ENCODE results near the gene ANKUB1. TPM values are rescaled to one million over a fixed set of nuclear protein-coding genes. Genes with fewer than 3 reads are reported as not detected.

ANKUB1 gene
- total RNA-seq, 2 donors from 2014 or later = not detected

GRCh38 chr3:149781211-149781610 lies 11.1 kb downstream of the ANKUB1 start:
- Mint-ChIP-seq H3K36me3 (peaks cover 0 to under 1% of the 10 kb centered on the region in 2 donors), H3K9me3 (no peaks in the 10 kb centered on the region), H3K27ac (no peak overlapping the region)
- ATAC-seq (no peak), DNase-seq (ENCODE audit: low spot score in 2 of 2) (no peak)

- Mint-ChIP-seq H3K36me3 (no peaks in the 10 kb centered on the region), H3K27ac (no peak overlapping the region), H3K9me3 (no peaks in the 10 kb centered on the region)
- no peak for DNase-seq (ENCODE audit: low spot score in 2 of 2)
- no peak for ATAC-seq
These were observed 14.7 kb downstream of the ANKUB1 start for GRCh38 chr3:149777414-149778214.

DNA sequence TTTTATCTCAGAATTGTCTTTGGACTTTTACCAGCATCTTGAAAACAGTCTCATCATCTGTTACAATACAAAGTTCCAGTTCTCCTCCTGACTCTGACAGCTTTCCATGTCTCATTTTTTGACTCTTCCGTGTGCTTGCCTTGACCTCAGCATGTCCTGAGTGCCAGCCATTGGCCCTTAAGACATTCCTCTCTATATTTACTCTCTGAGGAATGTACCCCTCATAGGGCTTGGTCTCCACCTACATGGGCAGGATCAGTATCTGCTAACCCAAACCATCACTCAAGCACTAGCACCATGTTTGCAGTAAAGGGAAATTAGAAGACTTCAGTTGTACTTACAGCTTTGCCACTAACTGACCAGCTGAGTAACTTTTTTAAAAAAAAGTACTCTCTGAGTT lies 16.2 kb downstream of the ANKUB1 start:
- Mint-ChIP-seq H3K27ac (no peak overlapping the region), H3K36me3 (no peaks in the 10 kb centered on the region), H3K9me3 (no peaks in the 10 kb centered on the region)
- DNase-seq (ENCODE audit: low spot score in 2 of 2) (no peak), ATAC-seq (no peak)

GRCh38 chr3:149772861-149773260 lies 19.5 kb downstream of the ANKUB1 start:
- ATAC-seq = no peak
- no peak overlapping the region for H3K27ac Mint-ChIP-seq
- DNase-seq (ENCODE audit: low spot score in 2 of 2) = no peak
- no peaks in the 10 kb centered on the region for H3K36me3 Mint-ChIP-seq
- no peaks in the 10 kb centered on the region for H3K9me3 Mint-ChIP-seq

DNA sequence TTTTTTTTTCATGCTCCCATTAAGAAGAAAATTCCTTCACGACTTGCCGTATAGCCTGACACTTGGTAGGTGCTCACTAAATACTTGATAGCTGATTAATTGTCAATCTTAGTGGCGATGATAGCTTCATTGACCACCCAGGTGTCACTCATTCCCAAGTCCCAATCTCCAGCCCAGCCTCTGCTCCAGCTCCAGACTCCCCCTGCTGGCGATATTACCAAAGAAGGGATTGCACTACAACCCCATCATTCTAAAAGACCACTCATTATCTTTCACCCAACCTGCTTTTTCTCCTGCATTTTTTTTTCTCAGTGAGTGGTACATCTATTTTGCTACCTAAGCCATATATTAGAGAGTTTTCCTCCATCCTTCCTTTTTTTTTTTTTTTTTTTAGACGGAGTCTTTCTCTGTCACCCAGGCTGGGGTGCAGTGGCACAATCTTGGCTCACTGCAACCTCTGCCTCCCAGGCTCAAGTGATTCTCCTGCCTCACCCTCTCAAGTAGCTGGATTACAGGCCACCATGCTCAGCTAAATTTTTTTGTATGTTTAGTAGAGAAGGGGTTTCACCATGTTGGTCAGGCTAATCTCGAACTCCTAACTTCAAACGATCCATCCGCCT lies 20.6 kb downstream of the ANKUB1 start:
- peak in 1 of 2 donors; percentile 58 for DNase-seq (ENCODE audit: low spot score in 2 of 2)
- peak; percentile 61 to 63 for ATAC-seq
- Mint-ChIP-seq H3K9me3 (no peaks in the 10 kb centered on the region), H3K27ac (no peak overlapping the region), H3K36me3 (no peaks in the 10 kb centered on the region)

DNA sequence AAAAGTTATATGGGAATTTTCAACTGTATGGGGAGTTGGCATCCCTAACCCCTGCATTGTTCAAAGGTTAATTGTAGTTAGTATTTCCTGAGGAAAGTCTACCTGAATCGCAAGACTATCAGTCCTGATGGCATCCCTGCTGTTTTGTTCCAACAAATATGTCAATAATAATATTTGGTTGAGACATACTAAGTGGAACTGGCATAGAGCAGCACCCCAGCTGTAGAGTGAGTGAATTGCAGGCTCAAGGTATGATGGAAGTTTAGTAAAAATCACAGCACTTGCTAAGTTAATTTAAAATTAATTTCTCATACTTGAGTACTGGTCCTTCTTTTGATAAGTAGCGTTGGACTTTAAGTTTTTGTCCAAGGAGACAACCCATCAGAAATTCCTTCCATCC lies 22.1 kb downstream of the ANKUB1 start:
- H3K27ac Mint-ChIP-seq = no peak overlapping the region
- ATAC-seq (no peak), DNase-seq (ENCODE audit: low spot score in 2 of 2) (no peak)
- no peaks in the 10 kb centered on the region for H3K36me3 Mint-ChIP-seq
- no peaks in the 10 kb centered on the region for H3K9me3 Mint-ChIP-seq

DNA sequence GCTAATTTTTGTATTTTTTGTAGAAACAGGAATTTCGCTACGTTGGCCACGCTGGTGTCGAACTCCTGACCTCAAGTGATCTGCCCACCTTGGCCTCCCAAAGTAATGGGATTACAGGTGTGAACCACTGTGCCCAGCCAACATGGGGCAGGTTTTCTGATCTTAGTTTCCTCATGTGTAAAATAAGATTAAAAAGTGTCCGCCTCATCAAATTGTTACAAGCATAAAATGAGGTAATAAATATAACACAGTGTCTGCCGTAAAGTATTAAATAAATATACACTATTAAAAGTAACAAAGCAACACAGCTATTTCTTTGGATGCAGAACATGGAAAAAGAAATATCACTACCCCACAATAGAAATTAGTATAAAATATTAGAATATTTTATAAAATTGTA lies 23.6 kb downstream of the ANKUB1 start:
- ATAC-seq (no peak), DNase-seq (ENCODE audit: low spot score in 2 of 2) (no peak)
- Mint-ChIP-seq H3K27ac (no peak overlapping the region), H3K9me3 (no peaks in the 10 kb centered on the region), H3K36me3 (no peaks in the 10 kb centered on the region)

- Mint-ChIP-seq H3K27ac (no peak overlapping the region), H3K36me3 (no peaks in the 10 kb centered on the region), H3K9me3 (no peaks in the 10 kb centered on the region)
- DNase-seq (ENCODE audit: low spot score in 2 of 2) (no peak), ATAC-seq (no peak)
These were observed 24.6 kb downstream of the ANKUB1 start for GRCh38 chr3:149767720-149768119.

DNA sequence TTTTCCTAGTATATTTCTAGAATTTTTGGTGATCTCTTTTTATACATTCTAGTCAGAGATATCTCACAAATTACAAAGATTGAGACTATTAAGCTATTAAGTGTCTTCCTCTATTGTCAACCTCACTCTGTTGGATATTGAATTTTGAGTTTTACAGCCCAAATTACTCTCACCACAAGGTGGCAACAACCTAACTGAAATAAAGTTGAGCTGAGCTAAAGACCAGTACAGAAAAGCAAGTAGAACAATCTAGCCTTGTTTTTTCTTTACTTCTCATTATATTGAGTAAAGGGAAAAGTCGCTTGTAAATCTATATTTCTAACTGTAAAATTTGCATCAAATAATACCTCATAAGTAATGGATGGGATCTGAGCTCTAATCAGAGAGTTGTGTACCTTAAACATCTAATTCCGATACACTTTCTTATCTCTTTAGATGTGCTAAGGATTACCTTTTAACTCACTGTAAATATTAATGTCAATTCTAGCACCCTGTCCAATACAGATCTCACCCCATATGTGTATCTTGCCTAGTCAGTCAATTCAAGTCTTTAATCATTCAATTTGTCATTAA lies 26.5 kb downstream of the ANKUB1 start:
- Mint-ChIP-seq H3K36me3 (no peaks in the 10 kb centered on the region), H3K9me3 (no peaks in the 10 kb centered on the region), H3K27ac (no peak overlapping the region)
- no peak for ATAC-seq
- no peak for DNase-seq (ENCODE audit: low spot score in 2 of 2)

DNA sequence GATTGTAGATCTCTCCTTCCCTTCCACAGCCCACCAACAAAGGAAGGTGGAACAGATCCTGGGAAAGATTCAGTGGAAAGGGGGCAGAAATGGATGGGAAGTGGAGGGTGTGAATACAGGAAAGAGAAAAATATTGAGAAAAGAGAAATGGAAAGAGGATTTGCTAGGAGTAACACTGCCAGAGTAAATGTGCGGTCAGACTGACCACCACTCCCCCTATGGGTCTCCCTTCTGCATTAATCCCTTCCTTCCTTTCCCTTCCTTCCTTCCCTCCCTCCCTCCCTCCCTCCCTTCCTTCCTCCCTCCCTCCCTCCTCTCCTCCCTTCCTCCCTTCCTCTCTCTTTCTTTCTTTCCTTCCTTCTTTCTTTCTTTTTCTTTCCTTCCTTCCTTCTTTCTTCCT lies 28.1 kb downstream of the ANKUB1 start:
- ATAC-seq (no peak), DNase-seq (ENCODE audit: low spot score in 2 of 2) (no peak)
- Mint-ChIP-seq H3K27ac (no peak overlapping the region), H3K36me3 (no peaks in the 10 kb centered on the region), H3K9me3 (no peaks in the 10 kb centered on the region)

- H3K9me3 Mint-ChIP-seq = no peaks in the 10 kb centered on the region
- DNase-seq (ENCODE audit: low spot score in 2 of 2) = no peak
- no peak overlapping the region for H3K27ac Mint-ChIP-seq
- H3K36me3 Mint-ChIP-seq = no peaks in the 10 kb centered on the region
- no peak for ATAC-seq
These were observed 28.7 kb downstream of the ANKUB1 start for GRCh38 chr3:149763565-149764195.

DNA sequence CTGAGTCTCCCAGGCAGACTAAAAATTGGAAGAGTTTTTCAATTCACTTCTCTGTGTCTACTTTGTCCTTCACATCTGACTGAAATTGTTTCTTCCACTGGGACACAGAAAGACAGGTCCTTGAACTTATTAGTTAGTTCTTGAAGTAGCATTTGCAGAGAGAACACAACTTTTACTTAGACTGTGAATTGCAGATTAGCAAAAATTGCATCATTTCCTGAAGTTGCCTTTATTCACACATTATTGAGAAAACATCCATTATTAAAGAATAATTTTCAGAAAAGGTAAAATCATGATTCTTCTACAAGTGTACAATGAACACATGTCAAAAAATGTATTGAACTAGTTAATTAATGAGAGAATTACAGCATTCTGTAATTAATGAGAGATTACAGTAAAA lies 38.6 kb downstream of the ANKUB1 start:
- DNase-seq (ENCODE audit: low spot score in 2 of 2) = no peak
- no peaks in the 10 kb centered on the region for H3K9me3 Mint-ChIP-seq
- H3K36me3 Mint-ChIP-seq = peaks cover 6 to 8% of the 10 kb centered on the region in 2 donors
- no peak for ATAC-seq
- peak overlapping the region in 1 of 2 donors; percentile 94 for H3K27ac Mint-ChIP-seq

DNA sequence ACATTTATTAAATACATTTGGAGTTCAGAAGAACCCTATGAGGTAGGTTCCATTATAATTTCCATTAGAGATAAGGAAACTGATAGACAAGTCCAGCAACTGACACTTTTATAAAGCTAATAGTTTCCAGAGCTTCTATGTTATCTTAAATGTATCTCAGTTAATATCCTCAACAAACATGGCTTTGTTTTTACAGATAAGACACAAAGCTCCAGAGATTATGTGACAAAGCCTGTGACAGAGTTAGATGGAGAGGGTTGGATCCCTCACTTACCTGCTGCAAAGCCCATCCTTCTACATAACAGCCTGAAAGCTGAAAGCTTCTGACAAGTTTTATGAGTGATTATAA lies 39.6 kb downstream of the ANKUB1 start:
- peak in 1 of 2 donors; percentile 12 for ATAC-seq
- no peaks in the 10 kb centered on the region for H3K9me3 Mint-ChIP-seq
- H3K27ac Mint-ChIP-seq = peak overlapping the region; percentile 94 to 95
- peaks cover 6 to 16% of the 10 kb centered on the region in 2 donors for H3K36me3 Mint-ChIP-seq
- no peak for DNase-seq (ENCODE audit: low spot score in 2 of 2)

DNA sequence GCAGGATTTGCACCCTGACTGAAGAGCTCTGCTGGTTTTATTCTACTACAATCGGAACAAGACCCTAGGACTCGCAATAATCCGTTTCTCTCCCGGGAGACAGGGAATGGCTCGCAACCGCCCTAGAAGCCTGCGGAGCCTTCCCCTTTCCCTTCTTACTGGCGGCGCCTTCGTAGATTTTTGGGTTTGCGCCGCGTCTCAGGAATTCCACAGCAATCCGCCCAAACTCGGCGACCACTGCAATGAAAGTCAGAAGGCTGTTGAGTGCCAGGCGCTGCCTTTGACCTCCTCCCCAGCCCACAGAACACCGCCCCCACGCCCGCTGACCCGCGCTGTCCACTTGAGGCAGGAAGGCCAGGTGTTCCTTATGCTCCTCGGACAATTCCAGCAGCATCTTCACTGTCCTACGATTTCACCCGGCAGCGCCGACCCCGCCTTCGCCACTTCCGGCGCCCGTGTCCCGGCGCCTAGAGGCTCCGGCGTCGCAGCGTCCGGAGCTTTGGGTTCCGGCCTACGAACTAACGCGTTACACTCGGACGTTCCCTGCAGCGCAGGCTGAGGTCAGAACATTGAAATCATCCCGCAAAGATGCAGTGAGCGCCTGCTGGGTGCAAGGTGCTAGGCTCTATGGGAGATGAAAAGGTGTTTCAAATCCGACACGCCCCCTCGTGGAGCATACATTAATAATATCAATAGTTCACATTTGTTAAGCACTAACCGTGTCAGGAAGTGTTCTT lies 40.1 kb downstream of the ANKUB1 start, which contains the start of gene COMMD2:
TSS of gene COMMD2 (minus strand) at position 439 of the 737 bp plus-strand sequence. CDS start at position 394, 45 bp downstream.
- Mint-ChIP-seq H3K27ac (peak within 1 kb of the TSS; percentile 94 to 95), H3K36me3 (peaks cover 9 to 18% of the 10 kb centered on the region in 2 donors), H3K9me3 (peaks cover 0 to 2% of the 10 kb centered on the region in 2 donors)
- ATAC-seq (peak; percentile 99), DNase-seq (ENCODE audit: low spot score in 2 of 2) (peak; percentile 75 to 78)

GRCh38 chr3:149751551-149751950 lies 40.8 kb downstream of the ANKUB1 start:
- Mint-ChIP-seq H3K27ac (peak overlapping the region in 1 of 2 donors; percentile 94), H3K9me3 (peaks cover 0 to 6% of the 10 kb centered on the region in 2 donors), H3K36me3 (peaks cover 15 to 23% of the 10 kb centered on the region in 2 donors)
- DNase-seq (ENCODE audit: low spot score in 2 of 2) (no peak), ATAC-seq (no peak)

- Mint-ChIP-seq H3K27ac (no peak overlapping the region), H3K36me3 (peaks cover 24 to 27% of the 10 kb centered on the region in 2 donors), H3K9me3 (peaks cover 0 to 6% of the 10 kb centered on the region in 2 donors)
- DNase-seq (ENCODE audit: low spot score in 2 of 2) (no peak), ATAC-seq (no peak)
These were observed 47.7 kb downstream of the ANKUB1 start for GRCh38 chr3:149744606-149745005.

All from activated naive CD4-positive, alpha-beta T cell treated with anti-CD3 and anti-CD28 coated beads, Interleukin-2, amount 50 U/mL, for 72 hours (primary cell).